Measurements from ENCODE around the gene ACER3. TPM values are rescaled to one million over a fixed set of nuclear protein-coding genes. Genes with fewer than 3 reads are reported as not detected.
"Not testable (repeated sequence)": the region's sequence is repeated elsewhere in the genome, so short reads cannot be mapped to it uniquely, and the experiment has no call there.

ACER3 gene
- total RNA-seq, 4 donors from 2014 or later: 9.3 to 25.7 (median 14.2) TPM

- Histone ChIP-seq H3K4me1 (no peaks in the 10 kb centered on the region), H3K9me3 (no peaks in the 10 kb centered on the region), H3K4me3 (no peak overlapping the region), H3K36me3 (no peaks in the 10 kb centered on the region), H3K27me3 (no peaks in the 10 kb centered on the region), H3K27ac (no peak overlapping the region)
- TF ChIP-seq, protein P1, sequence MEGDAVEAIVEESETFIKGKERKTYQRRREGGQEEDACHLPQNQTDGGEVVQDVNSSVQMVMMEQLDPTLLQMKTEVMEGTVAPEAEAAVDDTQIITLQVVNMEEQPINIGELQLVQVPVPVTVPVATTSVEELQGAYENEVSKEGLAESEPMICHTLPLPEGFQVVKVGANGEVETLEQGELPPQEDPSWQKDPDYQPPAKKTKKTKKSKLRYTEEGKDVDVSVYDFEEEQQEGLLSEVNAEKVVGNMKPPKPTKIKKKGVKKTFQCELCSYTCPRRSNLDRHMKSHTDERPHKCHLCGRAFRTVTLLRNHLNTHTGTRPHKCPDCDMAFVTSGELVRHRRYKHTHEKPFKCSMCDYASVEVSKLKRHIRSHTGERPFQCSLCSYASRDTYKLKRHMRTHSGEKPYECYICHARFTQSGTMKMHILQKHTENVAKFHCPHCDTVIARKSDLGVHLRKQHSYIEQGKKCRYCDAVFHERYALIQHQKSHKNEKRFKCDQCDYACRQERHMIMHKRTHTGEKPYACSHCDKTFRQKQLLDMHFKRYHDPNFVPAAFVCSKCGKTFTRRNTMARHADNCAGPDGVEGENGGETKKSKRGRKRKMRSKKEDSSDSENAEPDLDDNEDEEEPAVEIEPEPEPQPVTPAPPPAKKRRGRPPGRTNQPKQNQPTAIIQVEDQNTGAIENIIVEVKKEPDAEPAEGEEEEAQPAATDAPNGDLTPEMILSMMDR (IDR thresholded peaks at IDR 0.05): no peak
- TF ChIP-seq POLR2A (IDR thresholded peaks at IDR 0.05): no peak
- no peak for TF ChIP-seq EP300 (IDR thresholded peaks at IDR 0.05)
- TF ChIP-seq POLR2AphosphoS5 (IDR thresholded peaks at IDR 0.05): no peak
- no peak for ATAC-seq
Measured at GRCh38 chr11:76891285-76891684, 30.6 kb downstream of the ACER3 start.

GRCh38 chr11:76891793-76892192 is 31.1 kb downstream of the ACER3 start:
- no peak for TF ChIP-seq EP300 (IDR thresholded peaks at IDR 0.05)
- TF ChIP-seq POLR2AphosphoS5 (IDR thresholded peaks at IDR 0.05): no peak
- TF ChIP-seq, protein P1 (IDR thresholded peaks at IDR 0.05): no peak
- no peak for TF ChIP-seq POLR2A (IDR thresholded peaks at IDR 0.05)
- WGBS, 2 donors (ENCODE audit: low coverage in 1 of 2): 76 to 92% methylated on average over 2 of the region's 2 CpGs
- no peaks in the 10 kb centered on the region for H3K4me1 ChIP-seq
- no peaks in the 10 kb centered on the region for H3K9me3 ChIP-seq
- no peaks in the 10 kb centered on the region for H3K27me3 ChIP-seq
- no peak for ATAC-seq
- H3K4me3 ChIP-seq: no peak overlapping the region
- no peak overlapping the region for H3K27ac ChIP-seq
- H3K36me3 ChIP-seq: no peaks in the 10 kb centered on the region

DNA sequence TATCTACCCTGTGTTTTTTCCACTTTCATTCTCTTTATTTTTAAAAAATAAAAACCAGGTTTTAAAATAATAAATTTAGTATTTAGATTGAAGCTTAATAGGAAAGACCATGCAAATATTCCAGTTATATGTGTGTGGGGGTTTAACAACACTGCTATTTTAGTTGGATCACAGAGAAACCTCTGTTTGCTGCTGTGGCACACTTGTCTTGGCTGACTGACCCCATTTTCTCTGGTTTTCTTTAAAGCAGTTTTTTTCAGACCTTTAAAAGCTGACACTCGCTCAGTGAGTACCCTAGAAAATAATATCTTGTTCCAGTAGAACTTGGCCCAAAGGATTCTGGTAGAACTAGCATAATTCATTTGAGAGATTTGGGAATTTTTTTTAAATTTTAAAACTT is 31.6 kb downstream of the ACER3 start:
- TF ChIP-seq EP300 (IDR thresholded peaks at IDR 0.05): no peak
- TF ChIP-seq POLR2AphosphoS5 (IDR thresholded peaks at IDR 0.05): no peak
- no peak for TF ChIP-seq POLR2A (IDR thresholded peaks at IDR 0.05)
- TF ChIP-seq, protein P1 (IDR thresholded peaks at IDR 0.05): no peak
- H3K4me1 ChIP-seq: no peaks in the 10 kb centered on the region
- H3K4me3 ChIP-seq: no peak overlapping the region
- H3K9me3 ChIP-seq: no peaks in the 10 kb centered on the region
- H3K36me3 ChIP-seq: no peaks in the 10 kb centered on the region
- no peaks in the 10 kb centered on the region for H3K27me3 ChIP-seq
- WGBS, 2 donors (ENCODE audit: low coverage in 1 of 2): 80 to 92% methylated on average over 1 of the region's 1 CpG
- no peak for ATAC-seq
- H3K27ac ChIP-seq: no peak overlapping the region

GRCh38 chr11:76897233-76897632 is 36.5 kb downstream of the ACER3 start:
- Histone ChIP-seq H3K27me3 (no peaks in the 10 kb centered on the region), H3K36me3 (no peaks in the 10 kb centered on the region), H3K27ac (no peak overlapping the region), H3K4me3 (no peak overlapping the region), H3K4me1 (no peaks in the 10 kb centered on the region), H3K9me3 (no peaks in the 10 kb centered on the region)
- no peak for TF ChIP-seq POLR2A (IDR thresholded peaks at IDR 0.05)
- TF ChIP-seq POLR2AphosphoS5 (IDR thresholded peaks at IDR 0.05): no peak
- TF ChIP-seq, protein P1 (IDR thresholded peaks at IDR 0.05): no peak
- no peak for TF ChIP-seq EP300 (IDR thresholded peaks at IDR 0.05)
- ATAC-seq: no peak
- whole genome bisulfite sequencing, 2 donors (ENCODE audit: low coverage in 1 of 2): 78 to 86% methylated on average over 1 to 2 of the region's 2 CpGs

- Histone ChIP-seq H3K4me1 (no peaks in the 10 kb centered on the region), H3K4me3 (no peak overlapping the region), H3K27ac (no peak overlapping the region), H3K27me3 (no peaks in the 10 kb centered on the region), H3K36me3 (no peaks in the 10 kb centered on the region), H3K9me3 (no peaks in the 10 kb centered on the region)
- TF ChIP-seq POLR2AphosphoS5 (IDR thresholded peaks at IDR 0.05): no peak
- TF ChIP-seq, protein P1 (IDR thresholded peaks at IDR 0.05): no peak
- no peak for TF ChIP-seq POLR2A (IDR thresholded peaks at IDR 0.05)
- no peak for TF ChIP-seq EP300 (IDR thresholded peaks at IDR 0.05)
- no peak for ATAC-seq
- 87 to 93% methylated on average over 2 to 3 of the region's 3 CpGs for WGBS, 2 donors (ENCODE audit: low coverage in 1 of 2)
Measured at GRCh38 chr11:76901144-76901543, 40.4 kb downstream of the ACER3 start.

DNA sequence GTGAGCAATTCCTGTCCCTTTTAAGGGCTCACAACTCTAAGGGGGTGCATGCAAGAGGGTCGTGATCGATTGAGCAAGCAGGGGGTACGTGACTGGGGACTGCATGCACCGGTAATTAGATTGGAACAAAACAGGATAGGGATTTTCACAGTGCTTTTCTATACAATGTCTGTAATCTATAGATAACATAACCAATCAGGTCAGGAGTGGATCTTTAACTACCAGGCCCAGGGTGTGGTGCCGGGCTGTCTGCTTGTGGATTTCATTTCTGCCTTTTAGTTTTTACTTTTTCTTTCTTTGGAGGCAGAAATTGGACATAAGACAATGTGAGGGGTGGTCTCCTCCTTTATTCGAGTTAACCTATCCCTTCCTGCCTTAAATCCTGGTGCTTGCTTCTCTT is 40.9 kb downstream of the ACER3 start:
- H3K27me3 ChIP-seq, H3K36me3 ChIP-seq, ATAC-seq, H3K27ac ChIP-seq, H3K4me1 ChIP-seq, H3K9me3 ChIP-seq, H3K4me3 ChIP-seq: not testable (repeated sequence)
- 86 to 98% methylated on average over 3 to 5 of the region's 6 CpGs for WGBS, 2 donors (ENCODE audit: low coverage in 1 of 2)

All from gastroesophageal sphincter (tissue), 4 donors.